Activated naive CD4-positive, alpha-beta T cell (primary cell): ENCODE results near the gene CHCHD6.

Experiments used
- DNase-seq, 4 experiments: peaks; one replicate each; lab custom pipeline; 2025; lab: John Stamatoyannopoulos, UW

CHCHD6 gene

GRCh38 chr3:126743350-126743749, 39.3 kb downstream of the CHCHD6 start:
- DNase-seq, result no peak

GRCh38 chr3:126743781-126744180, 39.7 kb downstream of the CHCHD6 start:
- DNase-seq, result no peak

DNA sequence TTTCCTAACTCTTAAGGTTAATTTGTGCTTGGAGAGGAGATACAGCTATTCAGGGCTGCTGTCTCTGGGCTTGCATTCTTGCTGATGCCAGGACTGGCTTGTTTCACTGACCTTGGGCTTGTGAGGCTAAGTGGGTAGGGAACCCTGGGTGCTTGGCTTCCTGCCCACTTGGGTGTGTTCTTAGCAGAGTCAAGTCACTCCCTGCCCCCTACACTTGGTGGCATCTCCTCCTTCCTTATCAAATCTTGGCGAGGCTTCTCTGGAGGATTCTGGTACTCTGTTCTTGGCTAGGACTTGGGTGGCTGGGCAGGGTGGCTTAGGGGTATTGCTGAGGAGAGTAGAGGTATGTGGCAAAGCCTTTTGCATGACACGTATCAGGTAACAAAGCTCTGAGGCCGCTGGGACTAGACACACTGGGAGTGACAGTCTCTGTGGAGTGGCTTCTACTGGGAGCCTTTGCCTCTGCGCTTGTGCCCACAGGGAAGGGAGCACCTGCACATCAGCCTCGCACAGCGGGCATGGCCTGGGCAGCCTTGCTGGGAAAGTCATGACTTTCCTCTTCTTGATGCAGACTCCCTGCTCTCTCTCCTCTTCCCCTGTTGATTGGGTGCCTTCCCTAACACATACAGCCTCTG, 41.8 kb downstream of the CHCHD6 start:
- no peak for DNase-seq

- no peak for DNase-seq
Measured at GRCh38 chr3:126746395-126747177, 42.5 kb downstream of the CHCHD6 start.

- DNase-seq, result no peak
Measured at GRCh38 chr3:126747768-126748167, 43.7 kb downstream of the CHCHD6 start.

GRCh38 chr3:126748701-126749546, 44.9 kb downstream of the CHCHD6 start:
- no peak for DNase-seq

DNA sequence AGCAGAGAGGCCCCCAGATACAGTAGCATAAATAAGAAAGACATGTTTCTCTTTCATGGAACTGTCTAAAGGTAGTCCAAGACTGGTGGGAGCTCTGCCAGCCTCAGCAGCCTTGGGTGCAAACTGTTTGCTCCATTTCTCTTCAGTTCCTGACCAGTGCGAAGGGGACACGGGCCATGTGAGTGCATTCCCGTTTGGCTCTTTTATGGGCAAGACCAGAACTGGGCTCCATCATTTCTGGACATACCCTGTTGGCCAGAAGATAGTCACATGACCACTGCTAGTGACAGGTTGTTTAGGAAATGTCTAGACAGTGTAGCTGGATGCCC, 45.5 kb downstream of the CHCHD6 start:
- DNase-seq, result no peak

DNA sequence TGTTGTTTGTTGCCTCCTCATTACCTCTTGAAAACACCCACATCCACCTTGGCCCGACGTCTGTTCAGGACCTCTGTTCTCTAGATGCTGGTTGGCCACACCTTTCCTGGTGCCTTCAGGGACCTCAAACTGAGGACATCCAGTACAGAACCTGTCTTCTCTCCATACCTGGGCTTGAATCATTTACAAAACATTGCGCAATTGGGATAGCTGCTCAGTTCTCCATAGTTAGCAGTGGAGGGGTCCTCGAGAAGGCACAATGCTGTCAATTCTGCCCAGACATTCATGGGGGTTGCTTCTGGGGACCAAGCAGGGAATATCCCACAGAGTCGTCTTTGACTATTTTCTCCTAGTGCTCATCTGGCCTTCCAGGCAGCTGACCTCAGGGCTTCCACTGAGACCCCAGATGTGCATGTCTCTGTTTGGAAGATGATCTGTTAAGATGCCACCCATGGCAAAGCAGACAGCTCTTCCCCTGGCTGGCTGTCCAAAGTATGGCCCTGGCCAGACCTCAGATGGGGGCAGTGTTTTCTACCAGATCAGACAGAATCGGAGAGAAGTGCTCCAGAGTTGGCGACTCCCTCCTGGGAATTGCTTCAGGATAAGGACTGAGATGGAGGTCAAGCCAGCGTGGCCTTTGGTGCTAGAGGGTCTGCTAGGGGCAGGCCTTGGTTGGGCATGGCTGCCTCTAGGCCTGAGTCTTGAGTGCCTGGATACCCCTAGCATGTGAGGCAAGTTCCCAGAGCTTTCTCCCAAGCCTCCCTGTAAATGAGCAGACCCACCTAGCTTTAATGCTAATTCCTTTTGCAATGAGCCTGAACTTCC, 46.1 kb downstream of the CHCHD6 start:
- DNase-seq, result no peak

GRCh38 chr3:126750756-126751121, 46.7 kb downstream of the CHCHD6 start:
- DNase-seq, result no peak

- no peak for DNase-seq
Measured at GRCh38 chr3:126751611-126752302, 47.7 kb downstream of the CHCHD6 start.

- DNase-seq, result no peak
Measured at GRCh38 chr3:126752303-126753190, 48.5 kb downstream of the CHCHD6 start.

DNA sequence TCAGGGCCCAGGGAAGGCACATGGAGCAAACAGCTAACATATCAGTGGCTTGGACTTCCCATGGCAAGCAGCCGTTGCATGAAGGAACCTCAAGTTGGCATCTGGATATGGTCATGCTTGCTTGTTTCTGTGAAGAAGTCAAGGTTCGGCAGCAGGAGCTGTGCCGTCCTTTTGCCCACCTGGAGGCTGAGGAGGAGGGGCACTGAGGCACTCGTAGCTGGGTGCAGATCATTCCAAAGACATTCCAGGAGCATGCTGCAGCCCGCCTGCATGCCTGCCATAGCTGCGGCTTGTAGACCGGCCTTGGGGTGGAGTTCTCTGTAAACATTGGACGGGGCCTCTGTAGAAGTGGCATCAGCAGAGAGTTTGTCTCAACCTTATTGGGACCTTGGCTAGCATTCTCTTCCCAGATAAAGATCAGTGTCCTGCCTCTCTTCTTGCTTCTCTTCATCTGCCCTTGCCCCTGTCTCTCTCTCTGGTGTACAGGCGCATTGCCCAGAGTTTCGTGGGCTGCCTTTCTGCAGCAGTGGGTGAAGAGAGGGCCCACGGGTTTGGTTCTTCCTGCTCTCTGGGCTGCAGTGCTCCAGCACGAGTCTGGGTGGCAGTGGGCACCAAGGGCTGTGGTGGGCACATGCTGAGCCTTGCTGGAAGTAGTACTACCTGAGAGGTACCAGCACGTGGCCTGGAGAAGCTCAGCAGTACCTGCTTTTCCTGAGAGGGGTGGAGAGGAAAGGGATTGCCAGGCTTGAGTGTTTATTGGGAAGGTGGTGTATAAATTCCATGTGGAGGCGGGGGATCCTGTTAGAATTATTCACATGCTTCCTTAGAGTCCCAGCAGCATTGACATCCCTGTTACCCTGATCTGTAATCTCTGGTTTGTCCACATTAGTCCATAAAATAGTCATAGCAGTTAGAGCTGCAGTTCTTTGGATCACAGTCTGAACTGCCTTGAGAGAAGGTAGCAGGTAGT, 49.4 kb downstream of the CHCHD6 start:
- DNase-seq, result no peak

DNA sequence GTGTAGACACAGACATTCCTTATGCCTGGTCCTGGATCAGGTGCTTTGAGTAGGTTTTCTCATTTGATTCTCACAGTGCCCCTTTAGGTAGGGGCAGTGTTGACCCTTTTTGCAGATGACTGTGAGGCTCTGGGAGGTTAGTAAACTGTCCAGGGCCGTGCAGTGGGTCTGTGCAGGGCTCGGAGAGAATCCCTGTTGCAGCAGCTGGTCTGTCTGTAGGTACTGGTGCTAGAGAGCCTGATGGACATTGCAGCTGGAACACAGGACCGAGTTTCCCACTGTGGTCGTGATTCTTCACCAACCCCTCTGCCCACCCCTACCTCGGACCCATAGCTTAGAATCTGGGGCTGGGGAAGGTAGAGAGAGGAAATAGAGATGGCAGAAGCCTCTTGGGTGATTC, 51.8 kb downstream of the CHCHD6 start:
- DNase-seq, result no peak

DNA sequence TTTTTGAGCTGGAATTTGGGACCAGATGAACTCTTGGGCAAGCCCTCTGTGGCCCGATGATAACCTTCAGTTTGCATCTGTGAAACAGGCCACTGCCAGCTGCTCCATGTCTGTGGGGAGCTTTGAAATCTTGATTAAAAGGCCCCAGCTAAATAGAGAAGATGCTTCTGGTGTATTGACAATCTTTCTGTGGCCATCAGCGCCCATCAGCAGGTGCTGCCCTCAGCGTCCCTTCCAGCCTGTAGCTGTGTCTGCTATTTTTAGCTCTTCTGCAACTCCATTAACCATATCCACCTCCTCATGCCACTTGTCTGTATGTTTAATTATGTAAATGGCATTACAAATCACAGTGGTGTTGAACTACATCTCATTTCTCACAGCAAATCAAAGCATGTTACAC, 54.0 kb downstream of the CHCHD6 start:
- DNase-seq, result no peak

GRCh38 chr3:126758882-126759281, 54.8 kb downstream of the CHCHD6 start:
- no peak for DNase-seq

DNA sequence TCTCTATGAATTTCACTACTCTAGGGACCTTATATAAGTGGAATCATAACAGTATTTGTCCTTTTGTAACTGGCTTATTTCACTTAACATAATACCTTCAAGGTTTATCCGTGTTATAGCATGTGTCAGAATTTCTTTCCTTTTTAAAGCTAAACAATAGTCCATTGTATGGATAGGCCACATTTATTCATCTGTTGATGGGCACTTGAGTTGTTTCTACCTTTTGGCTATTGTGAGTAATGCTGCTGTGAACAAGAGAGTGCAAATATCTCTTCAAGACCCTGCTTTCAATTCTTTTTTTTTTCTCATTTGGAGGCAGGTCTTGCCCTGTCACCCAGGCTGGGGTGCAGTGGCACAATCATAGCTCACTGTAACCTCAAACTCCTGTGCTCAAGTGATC, 56.5 kb downstream of the CHCHD6 start:
- DNase-seq, result no peak

GRCh38 chr3:126763035-126763434, 59.0 kb downstream of the CHCHD6 start:
- DNase-seq, result no peak

GRCh38 chr3:126765187-126766069, 61.4 kb downstream of the CHCHD6 start:
- no peak for DNase-seq
